Fibroblast of skin of abdomen (primary cell): ENCODE measurements around the gene LMF2.
"Not testable (repeated sequence)": the region's sequence is repeated elsewhere in the genome, so short reads cannot be mapped to it uniquely, and the experiment has no call there.

Experiments
- DNase-seq: peaks from one replicate; pipeline ENCODE4 v3.0.0-alpha.2; 2013

LMF2 gene

GRCh38 chr22:50523806-50524675 is 16.5 kb upstream of the LMF2 start:
- DNase-seq, result no peak

GRCh38 chr22:50523458-50523805 is 15.9 kb upstream of the LMF2 start:
- DNase-seq, result no peak

- DNase-seq, result no peak
Observed at GRCh38 chr22:50522806-50523438, 15.4 kb upstream of the LMF2 start.

- DNase-seq, result no peak
Observed at GRCh38 chr22:50522208-50522805, 14.8 kb upstream of the LMF2 start.

- no peak for DNase-seq
Observed at GRCh38 chr22:50521710-50522109, 14.2 kb upstream of the LMF2 start.

- DNase-seq, result no peak
Observed at GRCh38 chr22:50520826-50521453, 13.4 kb upstream of the LMF2 start.

- DNase-seq, result not testable (repeated sequence)
Observed at GRCh38 chr22:50520184-50520583, 12.7 kb upstream of the LMF2 start.

- no peak for DNase-seq
Observed at GRCh38 chr22:50519151-50519550, 11.6 kb upstream of the LMF2 start.

- DNase-seq, result no peak
Observed at GRCh38 chr22:50518606-50519005, 11.1 kb upstream of the LMF2 start.

GRCh38 chr22:50517495-50518260 is 10.2 kb upstream of the LMF2 start:
- DNase-seq, result no peak

- DNase-seq, result no peak
Observed at GRCh38 chr22:50516891-50517290, 9.4 kb upstream of the LMF2 start.

GRCh38 chr22:50516068-50516467 is 8.6 kb upstream of the LMF2 start:
- DNase-seq, result no peak

GRCh38 chr22:50513175-50513574 is 5.7 kb upstream of the LMF2 start:
- DNase-seq, result no peak

GRCh38 chr22:50508897-50509296 is 1.4 kb upstream of the LMF2 start:
- no peak for DNase-seq

GRCh38 chr22:50507991-50508884 is 736 bp upstream of the LMF2 start, which contains the start of gene NCAPH2:
Gene NCAPH2 (plus strand): TSS chr22:50508224. CDS start chr22:50508338, 114 bp downstream.
- DNase-seq, result peak; percentile 97

- no peak for DNase-seq
Observed at GRCh38 chr22:50506611-50507420, 686 bp downstream of the LMF2 start.

- no peak for DNase-seq
Observed at GRCh38 chr22:50505776-50506610, 1.5 kb downstream of the LMF2 start.

GRCh38 chr22:50505276-50505775 is 2.2 kb downstream of the LMF2 start:
- no peak for DNase-seq
